Ecto neural progenitor cell (in vitro differentiated cells): Measurements from ENCODE around the gene SYT2.
"Not testable (repeated sequence)": the region's sequence is repeated elsewhere in the genome, so short reads cannot be mapped to it uniquely, and the experiment has no call there.

ENCODE experiments used
- DNase-seq: peaks from one replicate; pipeline ENCODE4 v3.0.0-alpha.2; 2018; ENCODE audit warnings: low spot score

The SYT2 gene

DNA sequence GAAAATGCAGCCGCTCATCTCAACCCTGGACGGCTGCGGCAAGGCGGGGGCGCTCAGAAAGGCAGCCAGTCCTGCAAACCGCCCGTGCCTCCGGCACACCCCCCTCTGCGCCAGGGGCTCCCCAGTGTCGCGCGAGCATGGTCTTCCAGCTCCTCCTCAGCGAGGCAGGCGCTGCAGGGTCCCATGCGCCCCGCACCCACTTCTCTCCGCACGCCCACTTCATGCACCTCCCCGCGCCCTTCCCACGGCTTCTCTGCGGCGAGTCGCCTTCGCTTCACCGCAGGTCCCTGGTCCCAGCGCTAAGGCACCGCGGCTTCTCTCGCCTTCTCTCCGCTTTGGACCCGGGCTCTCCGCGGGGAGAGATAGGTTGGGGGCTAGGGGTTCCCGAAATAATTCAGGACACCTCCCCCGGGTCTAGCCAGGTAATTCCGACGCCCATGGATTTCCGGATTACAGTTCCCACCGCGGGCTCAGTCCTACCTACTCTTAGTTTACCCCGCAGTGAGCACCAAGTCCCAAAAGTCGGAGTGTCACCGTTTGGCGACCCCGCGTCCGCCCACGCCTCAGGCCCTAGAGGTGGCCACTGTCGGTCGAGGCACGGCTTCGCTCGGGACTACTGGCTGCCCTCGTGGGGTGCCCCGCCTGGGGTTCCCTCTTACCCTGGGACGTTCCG is 67.5 kb downstream of the SYT2 start:
- DNase-seq: peak; percentile 61

DNA sequence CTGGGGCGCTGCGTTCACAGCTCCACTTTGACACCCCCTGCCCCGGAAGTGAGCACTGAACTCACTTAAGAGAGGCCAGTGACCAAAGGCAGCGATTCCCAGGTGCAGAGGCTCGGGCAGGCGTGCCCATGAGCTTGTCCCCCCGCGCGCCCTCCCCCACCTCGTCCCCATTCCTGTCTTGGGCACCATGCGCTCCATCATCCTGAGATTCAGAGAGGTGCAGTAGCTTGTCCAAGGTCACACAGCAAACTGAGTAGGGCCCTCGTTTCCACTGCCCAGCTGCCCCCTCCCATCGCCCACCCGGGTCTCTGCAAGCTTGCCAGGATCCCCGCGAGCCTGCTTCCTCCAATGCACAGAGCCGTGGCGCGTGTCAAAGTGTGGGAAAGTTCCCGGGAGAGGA is 68.0 kb downstream of the SYT2 start:
- DNase-seq: no peak

DNA sequence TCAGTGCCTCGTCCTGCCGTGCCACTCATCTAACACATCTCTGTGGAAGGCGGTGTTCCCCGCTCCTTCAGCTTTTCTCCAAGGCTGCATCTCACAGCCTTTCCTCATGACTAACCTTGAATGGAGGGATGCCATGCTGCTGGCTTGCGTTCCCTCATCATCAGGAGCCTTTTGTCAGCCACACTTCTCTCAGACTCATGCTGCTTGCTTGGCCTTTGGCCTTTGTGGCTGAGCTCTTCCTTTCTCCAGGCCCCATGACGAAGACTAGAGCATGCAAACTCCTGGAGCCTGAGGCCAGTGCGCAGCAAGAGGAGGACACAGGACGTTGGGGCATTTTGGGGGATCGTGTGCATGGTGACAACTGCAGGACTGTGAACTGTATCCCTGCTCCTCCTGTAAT is 70.8 kb downstream of the SYT2 start:
- no peak for DNase-seq

DNA sequence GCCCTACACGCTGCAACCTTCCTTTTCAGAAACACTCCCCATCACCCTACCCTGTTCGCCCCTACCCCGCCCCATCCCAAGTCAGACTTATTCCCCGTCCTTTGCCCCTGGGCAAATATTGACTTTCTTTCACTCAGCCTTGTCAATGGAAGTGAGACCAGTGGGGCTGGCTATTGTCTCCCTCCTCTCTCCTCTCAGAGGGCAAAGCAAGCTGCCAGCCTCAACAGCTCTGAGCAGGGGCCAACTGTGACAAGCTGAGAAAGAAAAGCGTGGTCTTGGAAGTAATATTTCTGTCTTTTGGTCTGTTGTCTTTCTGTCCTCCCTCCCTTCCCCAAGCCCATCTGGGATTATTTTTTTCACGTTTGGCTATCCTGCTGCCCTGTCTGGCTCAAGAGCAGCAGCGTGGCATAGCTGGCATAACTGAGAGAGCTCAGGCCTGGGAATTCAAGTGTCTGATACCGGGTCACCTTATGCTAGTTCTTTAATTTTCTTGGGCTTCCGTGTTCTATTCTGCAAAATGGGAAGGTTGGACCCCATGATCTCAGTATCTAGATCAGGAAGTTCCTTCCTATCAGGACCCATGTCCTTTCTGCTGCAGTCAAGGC is 71.5 kb downstream of the SYT2 start:
- not testable (repeated sequence) for DNase-seq

DNA sequence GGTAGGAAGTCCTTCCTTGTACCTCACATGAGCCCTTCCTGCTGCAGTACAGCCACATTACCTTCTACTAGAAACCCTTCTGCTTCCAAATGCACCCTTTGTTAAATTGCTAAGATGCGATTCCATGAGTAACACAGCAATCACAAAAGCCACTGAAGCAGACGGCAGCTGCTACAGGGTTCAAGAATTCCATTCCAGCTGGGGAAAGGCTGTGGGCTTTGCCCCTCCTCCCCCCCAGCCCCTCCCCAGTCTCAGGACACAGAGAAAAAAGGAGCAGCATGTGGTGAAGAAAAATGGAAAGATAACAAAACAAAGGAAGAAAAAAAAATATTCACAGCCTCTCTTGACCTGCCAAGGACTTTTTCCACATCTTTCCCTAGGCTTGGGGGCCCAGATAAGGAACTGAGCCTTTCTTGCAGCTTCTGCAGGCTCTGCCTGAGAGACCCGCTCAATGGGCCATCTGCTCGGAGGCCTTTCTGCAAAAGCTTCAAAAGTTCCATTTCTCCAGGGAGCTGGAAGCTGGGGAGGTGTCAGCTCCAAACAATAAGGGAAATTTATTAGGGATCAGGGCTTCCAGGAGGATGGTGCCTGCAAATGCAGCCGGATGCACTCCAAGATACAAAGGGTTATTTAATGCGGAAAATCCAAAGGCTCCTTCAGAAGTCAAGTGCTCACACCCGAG is 72.1 kb downstream of the SYT2 start:
- no peak for DNase-seq

DNA sequence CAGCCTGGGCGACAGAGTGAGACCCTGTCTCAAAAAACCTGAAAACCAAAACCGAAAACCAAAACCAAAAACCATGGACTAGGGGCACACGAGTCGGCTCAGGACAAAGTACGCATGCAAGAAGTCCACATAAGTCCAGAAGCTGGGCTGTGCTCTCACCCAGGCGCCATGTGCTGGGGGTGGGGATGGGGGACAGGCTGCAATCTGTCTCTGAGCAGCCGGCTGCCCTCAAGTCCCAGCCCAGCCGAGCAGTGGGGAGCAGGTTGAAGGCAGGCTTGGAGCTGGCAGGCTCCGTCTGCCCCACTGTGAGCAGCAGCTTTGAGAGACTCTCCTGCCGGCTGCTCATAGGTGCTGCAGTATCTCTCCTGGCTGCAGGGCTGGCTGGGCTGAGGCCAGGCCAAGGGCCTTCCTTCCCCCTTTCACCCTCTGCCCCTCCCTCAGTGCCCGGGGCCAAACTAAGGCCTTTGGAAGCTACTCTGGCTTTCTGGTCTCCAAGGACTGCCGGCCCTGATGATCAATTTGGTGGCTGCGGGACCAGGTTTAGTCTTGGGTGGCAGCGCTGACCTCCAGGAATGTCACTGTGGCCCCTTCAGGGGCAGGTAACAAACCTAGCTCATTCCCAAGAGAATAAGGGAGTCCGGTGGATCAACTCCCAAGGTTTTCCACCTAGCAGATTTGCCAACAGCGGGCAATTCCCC is 72.8 kb downstream of the SYT2 start:
- not testable (repeated sequence) for DNase-seq

DNA sequence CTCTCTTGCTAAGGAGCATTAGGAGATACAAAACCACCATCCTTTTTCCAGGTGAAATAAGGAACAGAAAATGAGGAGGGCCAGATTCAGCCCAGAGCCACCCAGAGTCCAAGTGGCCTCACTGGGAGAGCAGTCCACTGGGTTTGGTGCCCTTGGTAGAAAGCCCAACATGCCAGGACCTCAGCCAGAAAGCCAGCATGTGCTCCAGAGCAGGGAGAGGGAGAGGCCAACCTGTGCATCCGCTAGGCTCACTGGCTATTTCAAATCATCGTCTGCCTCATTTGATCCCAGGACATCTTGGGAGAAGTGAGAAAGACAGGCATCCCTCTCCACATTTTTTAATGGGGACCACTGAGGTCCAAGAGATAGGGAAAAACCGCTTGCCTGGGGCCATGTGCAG is 74.1 kb downstream of the SYT2 start:
- DNase-seq: not testable (repeated sequence)

DNA sequence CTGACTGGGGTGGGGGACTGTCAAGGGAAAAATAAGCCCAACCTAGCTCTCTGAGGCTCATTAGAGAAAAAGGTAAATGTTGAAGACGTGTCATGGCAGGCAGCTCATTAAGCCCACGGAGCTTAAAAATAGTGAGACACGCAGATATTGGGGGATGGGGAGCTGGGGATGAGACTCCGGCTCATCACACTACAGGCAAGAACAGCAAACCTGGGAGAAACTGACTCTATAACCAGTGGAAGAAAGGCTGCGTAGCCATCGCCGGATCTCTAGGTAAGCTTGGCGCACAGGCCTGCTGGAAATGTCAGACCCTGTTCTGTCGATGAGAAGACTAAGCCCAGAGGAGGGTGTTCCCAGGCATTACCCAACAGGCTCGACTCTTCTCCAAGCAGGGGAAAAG is 78.0 kb downstream of the SYT2 start:
- no peak for DNase-seq

DNA sequence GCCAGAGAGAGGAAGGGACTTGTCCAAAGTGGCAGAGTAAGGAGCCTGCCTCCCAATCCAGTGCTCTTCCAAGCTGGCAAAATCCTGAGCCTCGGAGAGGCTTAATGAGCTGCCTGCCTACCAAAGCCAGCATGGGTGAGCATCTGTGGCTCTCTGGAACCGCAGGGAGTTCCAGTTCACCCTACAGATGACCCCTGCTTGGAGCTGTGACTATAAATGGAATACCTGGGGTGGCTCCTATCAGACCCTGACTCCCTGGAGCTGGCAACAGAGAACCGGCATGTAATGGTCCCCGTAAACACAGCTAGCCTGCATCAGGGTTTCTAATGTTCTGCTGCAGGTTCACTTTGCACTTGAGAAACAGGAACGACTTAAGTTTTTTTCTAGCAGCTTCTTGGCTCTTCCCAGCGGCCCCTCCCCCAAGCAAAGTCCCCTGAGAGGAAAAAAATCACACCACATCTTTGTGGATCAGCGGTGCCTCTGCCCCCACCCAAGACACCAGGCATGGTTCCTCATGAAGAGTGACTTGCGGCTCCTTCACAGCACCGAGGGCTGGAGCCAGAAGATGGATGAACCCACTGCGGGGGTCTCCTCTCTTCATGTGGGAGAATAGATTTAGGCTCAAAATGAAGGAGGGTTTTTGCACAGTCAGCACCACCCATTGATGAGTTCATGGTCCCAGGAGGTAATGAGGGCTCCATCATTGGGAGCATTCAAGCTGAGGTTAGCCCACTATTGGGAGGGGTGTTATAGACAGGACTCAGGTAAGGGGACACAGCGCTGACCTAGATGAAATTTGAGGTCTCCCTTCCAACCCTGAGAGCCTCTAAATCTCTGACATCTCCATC is 79.0 kb downstream of the SYT2 start:
- no peak for DNase-seq

DNA sequence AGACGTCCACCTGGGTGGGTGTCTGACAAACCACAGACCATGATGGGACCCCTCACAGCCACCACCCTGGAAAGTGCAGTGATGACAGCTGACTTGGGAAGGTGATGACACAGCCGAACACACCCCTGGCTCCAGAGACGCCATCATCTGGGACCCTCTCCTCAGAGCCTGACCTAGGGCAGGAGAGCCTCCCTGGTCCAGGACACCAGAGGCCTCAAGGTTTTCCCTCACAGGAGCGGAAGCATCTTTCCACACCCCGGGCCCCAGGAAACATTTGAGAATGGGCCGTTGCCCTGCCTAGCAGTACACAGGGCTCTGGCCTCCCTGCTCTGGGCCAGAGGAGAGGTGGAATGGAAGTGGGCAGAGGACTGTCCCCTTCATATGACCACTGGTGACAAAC is 79.7 kb downstream of the SYT2 start:
- DNase-seq: no peak

DNA sequence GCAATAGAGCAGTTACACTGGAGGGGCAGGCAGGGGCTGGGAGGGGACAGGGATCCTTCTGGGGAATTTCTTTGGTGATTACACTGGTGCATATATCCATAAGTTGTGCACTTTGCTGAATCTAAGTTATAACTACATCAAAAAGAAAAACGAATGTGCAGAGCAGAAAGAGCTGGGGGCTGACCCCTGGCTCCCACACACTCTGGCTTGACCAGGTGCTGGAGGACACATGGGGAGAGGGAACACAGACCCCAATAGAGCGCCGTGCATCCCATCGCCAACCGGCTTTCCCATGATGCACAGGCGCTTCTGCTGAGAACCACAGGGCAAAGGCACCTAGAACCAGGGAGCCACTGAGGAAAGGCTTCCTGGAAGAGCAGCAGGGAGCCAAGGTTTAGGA is 80.2 kb downstream of the SYT2 start:
- DNase-seq: not testable (repeated sequence)

DNA sequence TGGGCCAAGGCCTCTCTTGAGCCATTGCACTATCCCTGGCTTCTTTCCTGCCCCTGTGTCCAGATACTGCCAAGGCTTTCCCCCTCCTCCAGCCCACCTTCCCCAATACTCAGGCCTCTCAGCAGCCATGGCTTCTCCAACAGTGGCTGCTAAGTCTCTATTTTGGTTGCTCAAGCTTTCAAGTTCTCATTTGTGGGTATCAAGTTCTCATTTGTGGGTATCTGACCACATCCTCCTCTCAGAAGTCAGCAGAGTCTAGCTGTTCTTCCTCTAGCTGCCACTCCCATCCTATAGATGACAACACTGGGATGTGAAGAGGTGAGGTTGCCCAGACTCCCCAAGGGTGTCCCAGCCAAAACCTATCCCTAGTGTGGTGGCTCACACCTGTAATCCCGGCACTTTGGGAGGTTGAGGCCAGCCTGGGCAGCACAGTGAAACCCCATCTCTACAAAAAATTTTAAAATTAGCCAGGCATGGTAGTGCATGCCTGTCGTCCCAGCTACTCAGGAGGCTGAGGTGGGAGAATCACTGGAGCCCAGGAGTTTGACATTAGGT is 80.9 kb downstream of the SYT2 start:
- not testable (repeated sequence) for DNase-seq

DNA sequence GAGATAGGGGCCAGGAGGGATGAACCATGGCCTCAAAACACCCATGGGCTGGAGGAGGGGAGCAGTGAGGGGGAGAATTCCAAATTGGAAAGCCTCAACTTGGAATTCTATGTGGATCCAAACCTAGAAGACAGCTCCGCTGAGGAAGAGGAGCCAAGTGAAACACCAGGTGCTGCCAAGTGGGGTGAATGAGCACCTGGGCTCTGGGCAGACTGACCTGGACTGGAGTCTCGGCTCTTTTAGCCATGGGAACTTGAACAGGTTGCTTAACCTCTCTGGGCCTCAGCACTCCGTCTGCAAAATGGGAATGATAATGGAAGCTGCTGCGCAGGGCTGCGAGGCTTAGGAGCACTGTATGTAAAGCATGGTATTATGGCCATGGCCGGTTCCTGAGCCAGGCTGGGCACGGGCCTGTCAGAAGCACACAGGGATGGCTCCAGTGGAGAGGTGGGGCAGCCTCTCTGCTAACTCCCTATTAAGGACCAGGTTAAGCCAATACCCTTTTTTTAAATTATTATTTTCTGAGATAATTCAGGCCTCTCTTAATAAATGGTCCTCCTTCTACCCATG is 81.5 kb downstream of the SYT2 start:
- DNase-seq: no peak

DNA sequence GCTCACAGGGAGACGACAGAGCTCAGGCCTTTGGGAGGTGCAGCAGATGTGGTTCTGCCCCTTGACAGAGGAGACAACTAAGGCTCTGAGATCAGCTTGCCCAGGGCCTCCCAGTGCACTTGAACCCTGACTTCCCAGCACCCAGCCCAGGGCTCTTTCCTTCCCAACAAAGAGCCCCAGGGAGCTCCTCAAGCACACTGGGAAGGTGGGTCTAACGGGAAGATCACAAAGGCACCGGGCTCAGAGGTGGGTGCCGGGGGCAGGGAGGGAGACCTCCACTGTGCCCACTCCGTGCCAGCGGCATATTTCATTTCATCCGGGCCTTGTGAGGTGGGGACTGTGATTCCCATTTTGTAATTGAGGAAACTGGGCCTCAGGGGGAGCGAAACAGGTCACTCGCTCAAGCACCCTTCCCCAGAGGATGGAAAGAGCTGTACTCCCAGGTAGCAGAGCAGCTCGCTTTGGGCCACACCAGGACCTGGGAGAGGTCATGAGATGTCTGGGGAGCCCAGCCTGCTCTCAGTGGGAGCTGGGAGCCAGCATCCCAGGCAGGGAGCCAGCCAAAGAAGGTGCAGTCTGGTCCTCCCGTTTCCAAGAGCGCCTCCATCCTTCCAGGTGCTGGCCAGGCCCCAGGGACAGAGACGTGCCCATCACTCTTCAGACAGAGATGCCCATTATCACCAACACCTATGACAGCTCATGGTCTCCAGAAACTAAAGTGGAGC is 82.3 kb downstream of the SYT2 start:
- DNase-seq: no peak

DNA sequence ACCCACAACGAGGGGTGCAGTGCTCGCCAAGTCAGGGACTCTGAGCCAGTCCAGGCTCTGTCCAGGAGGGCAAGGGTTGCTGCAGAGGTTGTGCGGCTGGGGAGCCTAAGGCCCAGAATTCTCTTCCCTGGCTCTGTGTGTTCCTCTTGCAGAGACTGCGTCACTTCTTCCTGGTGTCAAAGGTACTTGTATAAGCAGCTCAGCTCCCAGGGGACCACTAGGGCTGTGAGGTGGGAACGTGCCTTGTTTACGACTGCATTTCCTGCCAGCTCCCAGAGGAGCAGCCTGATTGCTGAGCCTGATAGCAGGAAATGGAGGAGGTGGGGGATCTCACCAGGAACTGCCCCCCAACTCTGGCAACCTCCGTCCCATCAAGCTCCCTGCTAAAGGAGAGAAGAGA is 83.2 kb downstream of the SYT2 start:
- DNase-seq: not testable (repeated sequence)

DNA sequence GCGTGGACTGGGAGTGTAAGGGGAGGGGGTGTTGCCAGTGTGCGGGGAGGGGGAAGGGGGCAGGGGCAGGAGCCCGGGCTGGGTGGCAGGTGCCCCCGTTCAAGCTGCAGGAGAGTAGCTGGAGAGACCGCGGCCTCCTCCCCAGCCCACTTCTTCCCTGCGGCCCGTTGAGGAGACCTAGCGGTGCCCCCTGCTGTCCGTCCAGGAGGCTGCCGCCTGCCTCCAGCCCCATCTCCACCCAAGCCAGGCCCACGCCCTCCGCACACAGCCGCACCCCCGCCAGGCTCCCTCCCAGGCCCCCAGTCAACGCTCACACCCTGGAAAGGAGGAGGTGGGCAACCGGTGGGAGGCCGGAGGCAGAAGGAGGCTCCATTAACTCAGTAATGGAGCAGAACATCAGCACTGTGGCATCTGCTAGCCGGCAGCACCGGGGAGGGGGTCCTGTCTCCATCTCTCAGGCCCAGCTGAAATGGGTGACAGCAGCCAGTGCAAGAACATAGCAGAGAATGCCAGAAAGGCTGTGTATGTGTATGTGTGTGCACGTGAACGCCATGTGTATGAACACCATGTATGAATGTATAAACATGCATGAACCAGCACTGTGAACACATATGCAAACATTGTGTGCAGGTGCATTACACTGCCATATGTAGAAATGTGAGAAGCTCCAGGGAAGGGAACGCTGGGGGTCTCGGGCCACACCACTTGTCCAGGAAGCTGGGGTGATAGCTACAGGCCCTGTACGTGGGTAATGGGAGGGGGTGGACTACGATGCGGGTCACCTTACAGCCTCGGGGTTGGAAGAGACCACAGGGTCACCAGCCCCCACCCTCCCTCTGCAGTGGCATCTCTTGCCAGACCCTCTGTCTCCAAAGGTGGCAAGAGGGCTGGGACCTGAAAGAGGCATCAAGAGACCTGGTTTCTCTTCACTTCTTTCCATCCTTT is 84.6 kb downstream of the SYT2 start:
- peak; percentile 82 for DNase-seq

DNA sequence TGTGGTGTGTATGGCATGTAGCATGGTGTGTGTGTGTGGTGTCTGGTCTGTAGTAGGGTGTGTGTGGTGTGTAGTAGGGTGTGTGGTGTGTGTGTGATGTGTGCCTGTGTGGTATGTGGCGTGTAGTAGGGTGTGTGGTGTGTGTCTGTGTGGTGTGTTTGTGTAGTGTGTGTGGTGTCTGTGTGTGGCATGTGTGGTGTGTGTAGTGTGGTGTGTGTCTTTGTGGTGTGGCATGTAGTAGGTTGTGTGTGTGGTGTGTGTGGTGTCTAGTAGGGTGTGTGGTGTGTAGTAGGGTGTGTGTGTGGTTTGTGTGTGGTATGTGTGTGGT is 85.5 kb downstream of the SYT2 start:
- DNase-seq: no peak

DNA sequence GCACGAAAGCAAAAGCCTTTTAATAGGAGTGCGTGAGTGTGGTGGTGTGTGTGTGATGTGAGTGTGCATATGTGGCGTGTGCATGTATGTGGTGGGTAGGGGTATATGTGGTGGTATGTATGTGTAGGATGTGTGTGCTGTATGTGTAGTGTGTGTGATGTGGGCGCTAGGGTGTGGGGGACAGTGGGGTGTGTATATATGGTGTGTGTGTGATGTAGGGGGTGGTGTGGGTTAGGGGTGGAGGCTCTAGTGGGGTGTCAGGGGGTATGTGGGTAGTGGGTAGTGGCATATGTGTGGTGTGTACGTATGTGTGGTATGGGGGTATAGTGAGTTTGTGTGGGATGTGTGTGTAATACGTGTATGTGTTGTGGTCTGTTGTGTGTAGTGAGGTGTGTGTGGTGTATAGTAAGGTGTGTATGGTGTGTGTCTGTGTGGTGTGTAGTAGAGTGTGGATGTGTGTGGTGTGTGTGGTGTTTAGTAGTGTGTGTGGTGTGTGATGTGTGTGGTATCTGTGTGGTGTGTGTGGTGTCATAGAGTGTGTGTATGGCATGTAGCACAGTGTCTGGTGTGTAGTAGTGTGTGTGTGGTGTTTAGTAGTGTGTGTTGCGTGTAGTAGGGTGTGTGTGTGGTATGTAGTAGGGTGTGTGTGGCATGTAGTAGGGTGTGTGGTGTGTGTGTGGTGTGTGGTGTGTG is 86.0 kb downstream of the SYT2 start:
- no peak for DNase-seq

DNA sequence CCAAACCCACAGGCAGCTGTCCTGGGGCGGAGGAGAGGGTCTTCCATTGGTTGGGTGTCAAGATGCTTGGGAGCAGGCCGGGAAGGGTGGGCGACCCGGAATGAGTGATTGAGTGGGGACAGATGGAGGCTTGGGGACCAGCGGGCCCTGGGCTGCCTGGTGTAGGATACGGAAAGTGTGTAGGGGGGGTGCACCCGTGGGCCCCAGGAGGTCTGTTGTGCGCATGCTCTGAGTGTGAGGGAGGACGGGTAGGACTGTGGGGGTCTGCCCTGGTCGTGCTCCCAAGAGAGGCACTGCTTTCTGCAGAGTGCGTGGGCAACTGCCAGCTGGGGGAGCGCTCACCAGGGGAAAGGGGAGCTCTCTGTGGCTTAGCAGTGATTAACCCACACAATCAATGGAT is 86.8 kb downstream of the SYT2 start:
- DNase-seq: not testable (repeated sequence)
